Ovary (tissue), 3 donors: ENCODE data around the gene CLBA1.

ENCODE experiments used
- CTCF ChIP-seq, 3 donors: fragments of 450-650 bp in 2 of 3; fragments of 200-600 bp in 1 of 3; IDR thresholded peaks; one replicate each; pipeline versions ENCODE4 v1.5.1 to v1.8.0; 2016 to 2022; ENCODE audit warnings: antibody characterized with exemption in 3 of 3, mild to moderate bottlenecking in 1 of 3
- POLR2A ChIP-seq: fragments of 450-650 bp; IDR thresholded peaks from one replicate; pipeline ENCODE4 v1.6.1; 2017; ENCODE audit warnings: antibody characterized with exemption, mild to moderate bottlenecking, moderate library complexity
- donor health status: DM: no; HTN: no; CAD: no.

GRCh38 chr14:104998801-104999200, 13.2 kb downstream of the CLBA1 start:
- no peak for TF ChIP-seq POLR2A
- no peak for TF ChIP-seq CTCF (IDR thresholded peaks at IDR 0.05)
